AG04449 (cell line): ENCODE results near the gene ELMO3.

Experiments used
- CTCF ChIA-PET: fragments of 350-600 bp; formaldehyde crosslinking; extraction: SDS; loops from one replicate; lab custom pipeline; 2021; ENCODE audit warnings: antibody characterized with exemption; lab: Yijun Ruan, JAX
- POLR2A ChIA-PET: fragments of 400-600, 350-600 bp; formaldehyde crosslinking; extraction: SDS; loops from one replicate; lab custom pipeline; 2020; ENCODE audit warnings: antibody characterized with exemption, inconsistent platforms; lab: Yijun Ruan, JAX
- DNase-seq: peaks from one replicate; pipeline ENCODE4 v3.0.0-alpha.2; 2010; ENCODE audit warnings: low read depth, low spot score
- H3K4me3 ChIP-seq: 2 replicates; pipeline ENCODE4 v1.5.1; 2011; ENCODE audit warnings: low read depth, mild to moderate bottlenecking, control low read depth, low read length
- CTCF ChIP-seq: IDR thresholded peaks from one replicate; pipeline ENCODE4 v1.5.1; 2011; ENCODE audit warnings: mild to moderate bottlenecking, moderate library complexity, low read length, control low read depth, inconsistent platforms; ENCODE audit not compliant: insufficient read depth; ENCODE audit errors: missing control alignments

Gene ELMO3

GRCh38 chr16:67226295-67226803 is 27.4 kb downstream of the ELMO3 start:
- POLR2A ChIA-PET = interaction anchor here (0.6 to 4.3 kb wide), 11 partner anchors 8 to 108 kb away, joined by 3 to 20 read pairs (median 6); partner anchors contain the start of genes FHOD1 and SLC9A5

GRCh38 chr16:67226804-67227566 is 28.1 kb downstream of the ELMO3 start, which contains the start of gene TMEM208:
Gene TMEM208 (plus strand): TSS chr16:67227130. CDS start chr16:67227219, 89 bp downstream.
- H3K4me3 ChIP-seq = peak within 1 kb of the TSS; percentile 98
- peak; percentile 38 for TF ChIP-seq CTCF
- peak; percentile 84 for DNase-seq
- POLR2A ChIA-PET = interaction anchor here (0.6 to 4.3 kb wide), 13 partner anchors 8 to 109 kb away, joined by 3 to 20 read pairs (median 3); partner anchors contain the start of genes FHOD1 and SLC9A5
- CTCF ChIA-PET = interaction anchor here (0.9 to 2.4 kb wide), 16 partner anchors 9 to 249 kb away, joined by 3 to 8 read pairs (median 3); partner anchors contain the start of genes FHOD1, SLC9A5 and ZDHHC1

More at GRCh38 chr16:67226295-67226803, 27.4 kb downstream of the ELMO3 start:
- CTCF ChIA-PET = interaction anchor here (0.9 to 2.4 kb wide), 11 partner anchors 9 to 248 kb away, joined by 3 to 8 read pairs (median 3); partner anchors contain the start of genes FHOD1 and SLC9A5
- no peak for TF ChIP-seq CTCF
- peak overlapping the region; percentile 98 for H3K4me3 ChIP-seq
- no peak for DNase-seq

- peak overlapping the region; percentile 98 for H3K4me3 ChIP-seq
- no peak for TF ChIP-seq CTCF
- DNase-seq = no peak
- ChIA-PET POLR2A (interaction anchor here (1.1 to 4.3 kb wide), 7 partner anchors 9 to 23 kb away, joined by 3 to 20 read pairs (median 9); partner anchors contain the start of genes FHOD1 and SLC9A5), CTCF (interaction anchor here (1.0 to 2.4 kb wide), 11 partner anchors 11 to 235 kb away, joined by 3 to 8 read pairs (median 4); partner anchors contain the start of genes FHOD1, SLC9A5 and ZDHHC1)
Observed at GRCh38 chr16:67227567-67227921, 28.6 kb downstream of the ELMO3 start.

- no peak for DNase-seq
- POLR2A ChIA-PET = interaction anchor here (1.1 to 4.3 kb wide), 5 partner anchors 9 to 20 kb away, joined by 3 to 20 read pairs (median 7); partner anchors contain the start of genes FHOD1 and SLC9A5
- H3K4me3 ChIP-seq = peak overlapping the region; percentile 98
- CTCF ChIA-PET = interaction anchor here (1.0 to 2.4 kb wide), 7 partner anchors 12 to 188 kb away, joined by 3 to 8 read pairs (median 4); partner anchors contain the start of genes FHOD1, SLC9A5 and ZDHHC1
- TF ChIP-seq CTCF = no peak
Observed at GRCh38 chr16:67228034-67228785, 29.3 kb downstream of the ELMO3 start.

GRCh38 chr16:67228905-67229304 is 30.0 kb downstream of the ELMO3 start:
- CTCF ChIA-PET = no interaction called here
- POLR2A ChIA-PET = interaction anchor here (0.9 to 4.3 kb wide), 3 partner anchors 10 to 17 kb away, joined by 3 to 20 read pairs (median 3); no protein-coding TSS in a partner anchor
- TF ChIP-seq CTCF = no peak
- H3K4me3 ChIP-seq = no peak overlapping the region
- no peak for DNase-seq
